Spleen (tissue), 11 donors: ENCODE measurements around the gene ULBP2. TPM values are rescaled to one million over a fixed set of nuclear protein-coding genes. Genes with fewer than 3 reads are reported as not detected.

Source experiments
- DNase-seq: peaks from one replicate; pipeline ENCODE4 v3.0.0-alpha.2; 2020
- H3K27ac ChIP-seq, 8 donors: fragments of 200-600 bp; sonication (generic) in 7 of 8; 1 replicate in 4 of 8; 2 replicates in 4 of 8; pipeline versions ENCODE4 v1.5.0 to v1.8.0; 2016 to 2021; ENCODE audit warnings: inconsistent platforms in 4 of 8, mild to moderate bottlenecking in 4 of 8, moderate library complexity in 1 of 8
- H3K27me3 ChIP-seq, 7 donors: fragments of 200-600 bp; sonication (generic) in 6 of 7; replicated peaks in 1 of 7; 1 replicate in 4 of 7; 2 replicates in 3 of 7; pipeline versions ENCODE4 v1.5.0 to v1.8.0; 2016 to 2021; ENCODE audit warnings: inconsistent platforms in 3 of 7, mild to moderate bottlenecking in 1 of 7
- H3K36me3 ChIP-seq, 6 donors: fragments of 200-600 bp; sonication (generic) in 5 of 6; 1 replicate in 4 of 6; 2 replicates in 2 of 6; pipeline versions ENCODE4 v1.5.0 to v1.8.0; 2016 to 2021; ENCODE audit warnings: inconsistent platforms in 2 of 6
- H3K4me1 ChIP-seq, 6 donors: fragments of 200-600 bp; sonication (generic) in 5 of 6; 1 replicate in 3 of 6; 2 replicates in 3 of 6; pipeline versions ENCODE4 v1.5.0 to v1.8.0; 2016 to 2021; ENCODE audit warnings: inconsistent platforms in 3 of 6
- H3K4me3 ChIP-seq, 8 donors: fragments of 200-600 bp; sonication (generic) in 7 of 8; 1 replicate in 4 of 8; 2 replicates in 4 of 8; pipeline versions ENCODE4 v1.5.0 to v1.8.0; 2016 to 2021; ENCODE audit warnings: inconsistent platforms in 4 of 8, mild to moderate bottlenecking in 4 of 8, moderate library complexity in 2 of 8
- H3K9me3 ChIP-seq, 8 donors: fragments of 200-600 bp; sonication (generic) in 7 of 8; 1 replicate in 4 of 8; 2 replicates in 4 of 8; pipeline versions ENCODE4 v1.5.0 to v1.8.0; 2016 to 2021; ENCODE audit warnings: inconsistent platforms in 4 of 8
- CTCF ChIP-seq, 11 experiments: fragments of 200-600 bp in 7 of 11; fragments of 450-650 bp in 4 of 11; sonication (generic) in 4 of 11; IDR thresholded peaks in 8 of 11; conservative IDR thresholded peaks in 3 of 11; 1 replicate in 7 of 11; 2 replicates in 4 of 11; pipeline versions ENCODE4 v1.4.0 to v1.8.0; 2016 to 2021; ENCODE audit warnings: antibody characterized with exemption in 11 of 11, inconsistent platforms in 4 of 11, mild to moderate bottlenecking in 1 of 11
- POLR2A ChIP-seq, 3 donors: fragments of 450-650 bp; IDR thresholded peaks; one replicate each; pipeline ENCODE4 v1.5.1; 2017; ENCODE audit warnings: antibody characterized with exemption in 3 of 3, mild to moderate bottlenecking in 1 of 3
- POLR2AphosphoS5 ChIP-seq, 3 donors: sonication (generic); formaldehyde crosslinking; IDR thresholded peaks; one replicate each; pipeline ENCODE4 v1.5.1; 2017; ENCODE audit warnings: antibody characterized with exemption in 3 of 3
- WGBS, 5 donors: extraction: QIAGEN DNeasy Blood & Tissue Kit in 3 of 5; methylation state at CpG; one replicate each; pipeline versions ENCODE4 v1.1.5 to v1.1.7; 2013 to 2018; 5-methylcytosine and 5-hydroxymethylcytosine counted together
- intact Hi-C: fragments of 100-400 bp; cut with DNase I; formaldehyde crosslinking; loops from one replicate; pipeline ENCODE4 v1.15.0; 2023; ENCODE audit warnings: low total_unique reads
- polyA plus RNA-seq, 3 donors: library from polyadenylated mRNA; stranded (reverse); fragments of 200-250 nt; gene quantifications; one replicate each; pipeline ENCODE4 v1.2.1, GENCODE V29; 2013
- total RNA-seq, 7 donors: library from RNA; depleted of rRNA in 3 of 7; stranded (reverse); fragments of >200 nt in 3 of 7; fragmentation: NEBNext Ultra II Directional in 4 of 7; extraction: Animal tissue kit (Norgen Biotek cat#: 25700) in 4 of 7; gene quantifications; one replicate each; pipeline versions ENCODE4 v1.1.0 to v1.2.1, GENCODE V29; 2016 to 2021
- donor health status: healthy with polysubstance abuse.
- donor health status: DM: no; HTN: no; CAD: no; lungs with moderate emphysema.
- donor health status: DM: no; HTN: no; CAD: no.
- donor health status: Bipolar disorder and iron deficiency.
- donor health status: healthy.
- donor health status: DM: no; HTN: no; CAD: no.
- donor health status: DM: yes; HTN: yes; CAD: no.

ULBP2 gene
- total and polyA plus RNA-seq, 10 donors: 0.10 to 0.30 (median 0.20) TPM; not detected in 7

GRCh38 chr6:149960488-149960887 lies 18.7 kb downstream of the ULBP2 start:
- 72 to 86% (median 82%) methylated on average over 6 of the region's 6 CpGs for WGBS, 5 donors
- peaks cover 7 to 100% (median 65%) of the 10 kb centered on the region in 7 donors for H3K27me3 ChIP-seq
- H3K4me1 ChIP-seq: peaks cover 3 to 29% (median 26%) of the 10 kb centered on the region in 6 donors
- no peaks in the 10 kb centered on the region for H3K9me3 ChIP-seq
- H3K4me3 ChIP-seq: no peak overlapping the region
- no peak overlapping the region for H3K27ac ChIP-seq
- intact Hi-C loops: no loop called here
- H3K36me3 ChIP-seq: no peaks in the 10 kb centered on the region
- TF ChIP-seq CTCF (IDR thresholded peaks at IDR 0.05 in 8 of 11, conservative IDR thresholded peaks at IDR 0.05 in 3 of 11) (no peak), POLR2AphosphoS5 (IDR thresholded peaks at IDR 0.05) (no peak), POLR2A (IDR thresholded peaks at IDR 0.05) (no peak)
- DNase-seq: no peak

GRCh38 chr6:149961728-149962425 lies 20.1 kb downstream of the ULBP2 start:
- H3K4me1 ChIP-seq: peaks cover 3 to 30% (median 26%) of the 10 kb centered on the region in 6 donors
- H3K36me3 ChIP-seq: no peaks in the 10 kb centered on the region
- H3K4me3 ChIP-seq: no peak overlapping the region
- WGBS, 5 donors: 60 to 71% (median 62%) methylated on average over 6 of the region's 6 CpGs
- DNase-seq: no peak
- H3K9me3 ChIP-seq: no peaks in the 10 kb centered on the region
- H3K27ac ChIP-seq: no peak overlapping the region
- intact Hi-C loops: no loop called here
- TF ChIP-seq CTCF (IDR thresholded peaks at IDR 0.05 in 8 of 11, conservative IDR thresholded peaks at IDR 0.05 in 3 of 11) (peak in 3 of 11 experiments; percentile 14 to 37 (median 27)), POLR2A (IDR thresholded peaks at IDR 0.05) (no peak)
- H3K27me3 ChIP-seq: peaks cover 7 to 99% (median 56%) of the 10 kb centered on the region in 7 donors

- Histone ChIP-seq H3K4me3 (peak overlapping the region in 6 of 8 donors; percentile 54 to 79 (median 59)), H3K27ac (no peak overlapping the region), H3K4me1 (peaks cover 3 to 30% (median 26%) of the 10 kb centered on the region in 6 donors), H3K36me3 (no peaks in the 10 kb centered on the region), H3K27me3 (peaks cover 7 to 99% (median 55%) of the 10 kb centered on the region in 7 donors), H3K9me3 (no peaks in the 10 kb centered on the region)
- TF ChIP-seq POLR2A (IDR thresholded peaks at IDR 0.05): no peak
- no peak for TF ChIP-seq CTCF (IDR thresholded peaks at IDR 0.05 in 8 of 11, conservative IDR thresholded peaks at IDR 0.05 in 3 of 11)
- no peak for TF ChIP-seq POLR2AphosphoS5 (IDR thresholded peaks at IDR 0.05)
- DNase-seq: no peak
- intact Hi-C loops: no loop called here
- 61 to 81% (median 71%) methylated on average over 6 to 7 of the region's 7 CpGs for WGBS, 5 donors
These were observed 20.8 kb downstream of the ULBP2 start for GRCh38 chr6:149962461-149963211.

GRCh38 chr6:149963212-149963461 lies 21.3 kb downstream of the ULBP2 start:
- 13 to 19% (median 15%) methylated on average over 8 of the region's 8 CpGs for WGBS, 5 donors
- no peak for DNase-seq
- Histone ChIP-seq H3K4me1 (peaks cover 3 to 30% (median 26%) of the 10 kb centered on the region in 6 donors), H3K27ac (no peak overlapping the region), H3K36me3 (no peaks in the 10 kb centered on the region), H3K9me3 (no peaks in the 10 kb centered on the region), H3K27me3 (peaks cover 7 to 99% (median 55%) of the 10 kb centered on the region in 7 donors), H3K4me3 (peak overlapping the region; percentile 36 to 79 (median 57))
- intact Hi-C loops: no loop called here
- no peak for TF ChIP-seq POLR2AphosphoS5 (IDR thresholded peaks at IDR 0.05)
- no peak for TF ChIP-seq CTCF (IDR thresholded peaks at IDR 0.05 in 8 of 11, conservative IDR thresholded peaks at IDR 0.05 in 3 of 11)
- TF ChIP-seq POLR2A (IDR thresholded peaks at IDR 0.05): no peak
